HG03060 (cell line): ENCODE data around the gene AFF2.

Experiments used
- ATAC-seq: cut with Tn5 transposase; IDR thresholded peaks from one replicate; pipeline ENCODE4 v1.9.1; 2021; ENCODE audit warnings: low read depth, moderate number of reproducible peaks; ENCODE audit not compliant: unreplicated experiment

AFF2 gene

GRCh38 chrX:149043401-149043800 lies 543.0 kb downstream of the AFF2 start:
- ATAC-seq: no peak

DNA sequence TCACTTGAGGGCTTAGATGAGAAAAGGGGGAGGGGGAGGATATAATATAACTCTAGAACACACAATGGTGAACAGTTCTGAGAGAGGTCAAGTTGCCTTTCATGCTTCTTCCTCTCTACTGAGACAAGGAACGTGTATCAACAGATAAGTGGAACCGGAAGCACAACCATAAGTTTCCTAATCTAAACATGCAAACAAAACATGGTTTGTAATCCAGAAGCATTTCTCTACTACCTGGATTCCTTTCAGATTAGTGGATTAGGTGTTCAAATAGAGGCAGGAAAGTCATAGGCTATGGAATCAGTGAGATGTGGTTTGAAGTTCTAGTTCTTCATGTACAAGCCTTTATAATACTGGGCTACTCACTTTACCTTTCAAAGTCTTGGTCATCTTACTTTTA lies 544.1 kb downstream of the AFF2 start:
- no peak for ATAC-seq

- no peak for ATAC-seq
These were observed 545.3 kb downstream of the AFF2 start for GRCh38 chrX:149045645-149046210.
